ENCODE measurements around the gene AARS1. TPM values are rescaled to one million over a fixed set of nuclear protein-coding genes. Genes with fewer than 3 reads are reported as not detected.
"Not testable (repeated sequence)": the region's sequence is repeated elsewhere in the genome, so short reads cannot be mapped to it uniquely, and the experiment has no call there.

AARS1 gene
- total RNA-seq, 2 experiments from 2014 or later, result 121 to 122 TPM

- H3K27me3 Mint-ChIP-seq; H3K4me3 Mint-ChIP-seq; ATAC-seq (ENCODE audit: low read depth); H3K9me3 Mint-ChIP-seq; H3K27ac Mint-ChIP-seq; DNase-seq; POLR2A ChIA-PET; H3K4me1 Mint-ChIP-seq; H3K36me3 Mint-ChIP-seq: not testable (repeated sequence)
Measured at GRCh38 chr16:70238773-70239172, 50.5 kb downstream of the AARS1 start.

- H3K4me1 Mint-ChIP-seq; H3K27ac Mint-ChIP-seq; H3K4me3 Mint-ChIP-seq; ATAC-seq (ENCODE audit: low read depth); H3K36me3 Mint-ChIP-seq; DNase-seq; H3K9me3 Mint-ChIP-seq; POLR2A ChIA-PET; H3K27me3 Mint-ChIP-seq: not testable (repeated sequence)
Measured at GRCh38 chr16:70231831-70232230, 57.5 kb downstream of the AARS1 start.

GRCh38 chr16:70226024-70226423 is 63.3 kb downstream of the AARS1 start:
- H3K36me3 Mint-ChIP-seq, result peaks cover 10% of the 10 kb centered on the region
- H3K4me3 Mint-ChIP-seq; POLR2A ChIA-PET; H3K27me3 Mint-ChIP-seq; H3K9me3 Mint-ChIP-seq; DNase-seq; H3K27ac Mint-ChIP-seq; H3K4me1 Mint-ChIP-seq; ATAC-seq (ENCODE audit: low read depth): not testable (repeated sequence)

- H3K4me1 Mint-ChIP-seq; DNase-seq; H3K27me3 Mint-ChIP-seq; H3K9me3 Mint-ChIP-seq; H3K4me3 Mint-ChIP-seq; POLR2A ChIA-PET; ATAC-seq (ENCODE audit: low read depth); H3K27ac Mint-ChIP-seq: not testable (repeated sequence)
- H3K36me3 Mint-ChIP-seq, result peaks cover 11% of the 10 kb centered on the region
Measured at GRCh38 chr16:70225430-70225829, 63.9 kb downstream of the AARS1 start.

GRCh38 chr16:70224645-70225044 is 64.7 kb downstream of the AARS1 start:
- POLR2A ChIA-PET; H3K27me3 Mint-ChIP-seq; H3K4me1 Mint-ChIP-seq; DNase-seq; ATAC-seq (ENCODE audit: low read depth); H3K4me3 Mint-ChIP-seq; H3K27ac Mint-ChIP-seq; H3K9me3 Mint-ChIP-seq: not testable (repeated sequence)
- H3K36me3 Mint-ChIP-seq, result peaks cover 13% of the 10 kb centered on the region

- H3K9me3 Mint-ChIP-seq; H3K4me1 Mint-ChIP-seq; H3K27me3 Mint-ChIP-seq; POLR2A ChIA-PET; H3K4me3 Mint-ChIP-seq; ATAC-seq (ENCODE audit: low read depth); H3K27ac Mint-ChIP-seq; DNase-seq: not testable (repeated sequence)
- peaks cover 17% of the 10 kb centered on the region for H3K36me3 Mint-ChIP-seq
Measured at GRCh38 chr16:70223971-70224513, 65.3 kb downstream of the AARS1 start.

GRCh38 chr16:70223216-70223615 is 66.1 kb downstream of the AARS1 start:
- POLR2A ChIA-PET; ATAC-seq (ENCODE audit: low read depth); H3K4me1 Mint-ChIP-seq; H3K27me3 Mint-ChIP-seq; H3K4me3 Mint-ChIP-seq; DNase-seq; H3K9me3 Mint-ChIP-seq: not testable (repeated sequence)
- Mint-ChIP-seq H3K36me3 (peaks cover 17% of the 10 kb centered on the region), H3K27ac (peak overlapping the region; percentile 30)

- peaks cover 19% of the 10 kb centered on the region for H3K36me3 Mint-ChIP-seq
- DNase-seq; H3K4me1 Mint-ChIP-seq; POLR2A ChIA-PET; H3K4me3 Mint-ChIP-seq; ATAC-seq (ENCODE audit: low read depth); H3K27me3 Mint-ChIP-seq; H3K9me3 Mint-ChIP-seq: not testable (repeated sequence)
- H3K27ac Mint-ChIP-seq, result peak overlapping the region; percentile 48
Measured at GRCh38 chr16:70222574-70222973, 66.7 kb downstream of the AARS1 start.

- H3K4me3 Mint-ChIP-seq; H3K27me3 Mint-ChIP-seq; H3K4me1 Mint-ChIP-seq; POLR2A ChIA-PET; H3K27ac Mint-ChIP-seq; DNase-seq; ATAC-seq (ENCODE audit: low read depth); H3K9me3 Mint-ChIP-seq: not testable (repeated sequence)
- H3K36me3 Mint-ChIP-seq, result peaks cover 18% of the 10 kb centered on the region
Measured at GRCh38 chr16:70218586-70218985, 70.7 kb downstream of the AARS1 start.

GRCh38 chr16:70206382-70206781 is 82.9 kb downstream of the AARS1 start:
- POLR2A ChIA-PET; DNase-seq; H3K27ac Mint-ChIP-seq; H3K9me3 Mint-ChIP-seq; H3K4me1 Mint-ChIP-seq; H3K4me3 Mint-ChIP-seq; H3K27me3 Mint-ChIP-seq; ATAC-seq (ENCODE audit: low read depth): not testable (repeated sequence)
- H3K36me3 Mint-ChIP-seq, result peaks cover 26% of the 10 kb centered on the region

- H3K4me1 Mint-ChIP-seq; POLR2A ChIA-PET; DNase-seq; H3K9me3 Mint-ChIP-seq; ATAC-seq (ENCODE audit: low read depth); H3K27me3 Mint-ChIP-seq; H3K4me3 Mint-ChIP-seq; H3K27ac Mint-ChIP-seq: not testable (repeated sequence)
- peaks cover 21% of the 10 kb centered on the region for H3K36me3 Mint-ChIP-seq
Measured at GRCh38 chr16:70204668-70205405, 84.5 kb downstream of the AARS1 start.

GRCh38 chr16:70204010-70204409 is 85.3 kb downstream of the AARS1 start:
- POLR2A ChIA-PET; H3K27ac Mint-ChIP-seq; H3K4me1 Mint-ChIP-seq; H3K4me3 Mint-ChIP-seq; DNase-seq; H3K9me3 Mint-ChIP-seq; H3K27me3 Mint-ChIP-seq; ATAC-seq (ENCODE audit: low read depth): not testable (repeated sequence)
- peaks cover 17% of the 10 kb centered on the region for H3K36me3 Mint-ChIP-seq

GRCh38 chr16:70203508-70203907 is 85.8 kb downstream of the AARS1 start:
- H3K4me3 Mint-ChIP-seq; H3K27ac Mint-ChIP-seq; H3K4me1 Mint-ChIP-seq; H3K27me3 Mint-ChIP-seq; H3K9me3 Mint-ChIP-seq; POLR2A ChIA-PET; ATAC-seq (ENCODE audit: low read depth); DNase-seq: not testable (repeated sequence)
- H3K36me3 Mint-ChIP-seq, result peaks cover 17% of the 10 kb centered on the region

Data from activated naive CD8-positive, alpha-beta T cell treated with anti-CD3 and anti-CD28 coated beads, Interleukin-2, amount 10 ng/mL, durations not matched to agents 7 days and 5 days (primary cell).